Body of pancreas (tissue), 4 donors: ENCODE data around the gene KCTD5. TPM values are rescaled to one million over a fixed set of nuclear protein-coding genes. Genes with fewer than 3 reads are reported as not detected.

Source experiments
- ATAC-seq: fragments of 150-250 bp; one replicate; pipeline ENCODE4 v1.9.1; 2016
- DNase-seq, 4 donors: peaks; one replicate each; pipeline ENCODE4 v3.0.0-alpha.2; 2019
- H3K27ac ChIP-seq, 4 donors: fragments of 200-600 bp; sonication (generic); 1 replicate in 3 of 4; 2 replicates in 1 of 4; pipeline versions ENCODE4 v1.5.1 to v1.6.1; 2016 to 2019; ENCODE audit warnings: mild to moderate bottlenecking in 1 of 4, mixed read lengths in 1 of 4, moderate library complexity in 1 of 4
- H3K27me3 ChIP-seq, 2 donors: fragments of 200-600 bp; sonication (generic); one replicate each; pipeline ENCODE4 v1.6.0; 2016; ENCODE audit warnings: mild to moderate bottlenecking in 1 of 2
- H3K36me3 ChIP-seq, 2 donors: fragments of 200-600 bp; sonication (generic); replicated peaks in 1 of 2; 2 replicates each; pipeline ENCODE4 v1.5.1; 2016; ENCODE audit warnings: low read depth in 2 of 2; ENCODE audit not compliant: insufficient read depth in 1 of 2
- H3K4me1 ChIP-seq: fragments of 200-600 bp; sonication (generic); one replicate; pipeline ENCODE4 v1.6.0; 2016
- H3K4me3 ChIP-seq, 2 donors: fragments of 200-600 bp; sonication (generic); 1 replicate in 1 of 2; 2 replicates in 1 of 2; pipeline ENCODE4 v1.5.1; 2016 to 2019
- H3K9me3 ChIP-seq, 3 donors: fragments of 200-600 bp; sonication (generic); 1 replicate in 2 of 3; 2 replicates in 1 of 3; pipeline ENCODE4 v1.5.1; 2016
- CTCF ChIP-seq, 7 experiments: fragments of 450-650 bp in 4 of 7; fragments of 200-600 bp in 3 of 7; sonication (generic) in 3 of 7; IDR thresholded peaks; one replicate each; pipeline ENCODE4 v1.5.1; 2016 to 2019; ENCODE audit warnings: antibody characterized with exemption in 7 of 7
- POLR2A ChIP-seq, 3 donors: fragments of 450-650 bp; IDR thresholded peaks; one replicate each; pipeline ENCODE4 v1.6.1; 2016; ENCODE audit warnings: antibody characterized with exemption in 3 of 3, mild to moderate bottlenecking in 2 of 3
- WGBS, 2 donors: methylation state at CpG; one replicate each; pipeline ENCODE4 v1.1.5; 2017; 5-methylcytosine and 5-hydroxymethylcytosine counted together
- intact Hi-C: fragments of 100-400 bp; cut with DNase I; formaldehyde crosslinking; loops from one replicate; pipeline ENCODE4 v1.15.1; 2023
- total RNA-seq, 2 donors: library from RNA; depleted of rRNA; stranded (reverse); fragments of >200 nt; gene quantifications; one replicate each; pipeline ENCODE4 v1.1.0, GENCODE V29; 2016

Gene KCTD5
- total RNA-seq, 2 donors from 2014 or later, result 6.2 to 7.3 TPM

- Histone ChIP-seq H3K4me3 (no peak overlapping the region), H3K9me3 (no peaks in the 10 kb centered on the region), H3K4me1 (no peaks in the 10 kb centered on the region), H3K36me3 (no peaks in the 10 kb centered on the region), H3K27me3 (no peaks in the 10 kb centered on the region), H3K27ac (no peak overlapping the region)
- intact Hi-C loops, result no loop called here
- 82 to 85% methylated on average over 7 of the region's 7 CpGs for WGBS, 2 donors
- no peak for ATAC-seq
- TF ChIP-seq CTCF (IDR thresholded peaks at IDR 0.05) (no peak), POLR2A (IDR thresholded peaks at IDR 0.05) (no peak)
- DNase-seq, result no peak
Observed at GRCh38 chr16:2728034-2728433, 45.7 kb downstream of the KCTD5 start.

GRCh38 chr16:2734844-2735515 is 52.7 kb downstream of the KCTD5 start:
- no peak overlapping the region for H3K4me3 ChIP-seq
- WGBS, 2 donors, result 61 to 62% methylated on average over 10 of the region's 10 CpGs
- DNase-seq, result no peak
- H3K36me3 ChIP-seq, result no peaks in the 10 kb centered on the region
- H3K9me3 ChIP-seq, result no peaks in the 10 kb centered on the region
- H3K4me1 ChIP-seq, result no peaks in the 10 kb centered on the region
- no peak overlapping the region for H3K27ac ChIP-seq
- H3K27me3 ChIP-seq, result no peaks in the 10 kb centered on the region
- no peak for ATAC-seq
- intact Hi-C loops, result no loop called here
- no peak for TF ChIP-seq POLR2A (IDR thresholded peaks at IDR 0.05)
- no peak for TF ChIP-seq CTCF (IDR thresholded peaks at IDR 0.05)

- Histone ChIP-seq H3K9me3 (no peaks in the 10 kb centered on the region), H3K4me3 (no peak overlapping the region), H3K27ac (no peak overlapping the region), H3K4me1 (no peaks in the 10 kb centered on the region), H3K36me3 (no peaks in the 10 kb centered on the region), H3K27me3 (no peaks in the 10 kb centered on the region)
- DNase-seq (no peak), ATAC-seq (no peak)
- 76 to 83% methylated on average over 5 to 11 of the region's 11 CpGs for WGBS, 2 donors
- TF ChIP-seq POLR2A (IDR thresholded peaks at IDR 0.05) (no peak), CTCF (IDR thresholded peaks at IDR 0.05) (no peak)
- intact Hi-C loops, result no loop called here
Observed at GRCh38 chr16:2736476-2737237, 54.3 kb downstream of the KCTD5 start.

GRCh38 chr16:2737238-2737605 is 54.9 kb downstream of the KCTD5 start:
- TF ChIP-seq CTCF (IDR thresholded peaks at IDR 0.05) (no peak), POLR2A (IDR thresholded peaks at IDR 0.05) (no peak)
- H3K9me3 ChIP-seq, result no peaks in the 10 kb centered on the region
- H3K27me3 ChIP-seq, result no peaks in the 10 kb centered on the region
- ATAC-seq (no peak), DNase-seq (no peak)
- 84 to 100% methylated on average over 3 to 5 of the region's 5 CpGs for WGBS, 2 donors
- H3K4me3 ChIP-seq, result no peak overlapping the region
- no peaks in the 10 kb centered on the region for H3K36me3 ChIP-seq
- intact Hi-C loops, result no loop called here
- H3K27ac ChIP-seq, result no peak overlapping the region
- no peaks in the 10 kb centered on the region for H3K4me1 ChIP-seq
